Left ventricle myocardium inferior (tissue), 1 donor: ENCODE measurements around the gene ARF4. TPM values are rescaled to one million over a fixed set of nuclear protein-coding genes. Genes with fewer than 3 reads are reported as not detected.

ENCODE experiments used
- DNase-seq: peaks from one replicate; pipeline ENCODE4 v3.0.0-alpha.2; 2020
- H3K27ac ChIP-seq: fragments of 200-600 bp; replicated peaks from 2 replicates; pipeline ENCODE4 v1.8.0; 2021
- H3K27me3 ChIP-seq: fragments of 200-600 bp; 2 replicates; pipeline ENCODE4 v1.8.0; 2021; ENCODE audit warnings: low read depth
- H3K36me3 ChIP-seq: fragments of 200-600 bp; 2 replicates; pipeline ENCODE4 v1.8.0; 2021
- H3K4me1 ChIP-seq: fragments of 200-600 bp; 2 replicates; pipeline ENCODE4 v1.8.0; 2021
- H3K4me3 ChIP-seq: fragments of 200-600 bp; 2 replicates; pipeline ENCODE4 v1.8.0; 2021; ENCODE audit warnings: mild to moderate bottlenecking, moderate library complexity
- H3K9me3 ChIP-seq: fragments of 200-600 bp; replicated peaks from 2 replicates; pipeline ENCODE4 v1.8.0; 2021
- intact Hi-C: fragments of 100-400 bp; cut with micrococcal nuclease; formaldehyde crosslinking; loops from one replicate; pipeline ENCODE4 v1.11.0; 2022
- total RNA-seq: library from RNA; stranded (reverse); fragmentation: NEBNext Ultra II Directional; extraction: Animal tissue kit (Norgen Biotek cat#: 25700); gene quantifications from one replicate; pipeline ENCODE4 v1.2.1, GENCODE V29; 2021
- TF ChIP-seq, protein P1 (sequence below): fragments of 200-600 bp; IDR thresholded peaks from 2 replicates; pipeline ENCODE4 v1.8.0; 2021; ENCODE audit warnings: antibody characterized with exemption, mild to moderate bottlenecking, borderline replicate concordance
- donor health status: DM: no; HTN: yes; CAD: no; lungs with severe emphysema.

ARF4 gene
- total RNA-seq, 1 donor from 2014 or later: 69.8 TPM

DNA sequence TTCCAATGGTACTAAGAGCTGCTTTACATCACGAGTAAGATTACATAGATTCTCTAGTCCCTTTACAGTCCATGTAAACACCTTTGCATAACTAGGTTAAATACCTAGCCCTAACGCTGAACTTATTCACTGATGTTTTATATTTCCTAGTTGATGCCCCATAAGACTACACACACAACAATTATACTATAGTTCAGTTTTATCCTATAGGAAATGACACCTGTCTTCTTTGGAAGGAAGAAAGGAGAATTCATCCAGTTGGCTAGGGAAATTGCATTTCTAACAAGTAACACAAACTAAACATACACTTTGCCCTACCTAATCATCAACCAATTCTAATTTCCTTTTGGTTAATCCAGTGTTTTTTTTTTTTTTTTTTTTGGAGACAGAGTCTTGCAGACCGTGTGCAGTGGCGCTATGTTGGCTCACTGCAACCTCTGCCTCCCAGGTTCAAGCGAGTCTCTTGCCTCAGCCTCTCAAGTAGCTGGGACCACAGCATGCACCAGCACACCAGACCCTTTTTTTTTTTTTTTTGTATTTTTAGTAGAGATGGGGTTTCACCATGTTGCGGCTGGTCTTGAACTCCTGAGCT, 27.2 kb downstream of the ARF4 start:
- no peak overlapping the region for H3K27ac ChIP-seq
- H3K4me3 ChIP-seq: no peak overlapping the region
- TF ChIP-seq, protein P1, sequence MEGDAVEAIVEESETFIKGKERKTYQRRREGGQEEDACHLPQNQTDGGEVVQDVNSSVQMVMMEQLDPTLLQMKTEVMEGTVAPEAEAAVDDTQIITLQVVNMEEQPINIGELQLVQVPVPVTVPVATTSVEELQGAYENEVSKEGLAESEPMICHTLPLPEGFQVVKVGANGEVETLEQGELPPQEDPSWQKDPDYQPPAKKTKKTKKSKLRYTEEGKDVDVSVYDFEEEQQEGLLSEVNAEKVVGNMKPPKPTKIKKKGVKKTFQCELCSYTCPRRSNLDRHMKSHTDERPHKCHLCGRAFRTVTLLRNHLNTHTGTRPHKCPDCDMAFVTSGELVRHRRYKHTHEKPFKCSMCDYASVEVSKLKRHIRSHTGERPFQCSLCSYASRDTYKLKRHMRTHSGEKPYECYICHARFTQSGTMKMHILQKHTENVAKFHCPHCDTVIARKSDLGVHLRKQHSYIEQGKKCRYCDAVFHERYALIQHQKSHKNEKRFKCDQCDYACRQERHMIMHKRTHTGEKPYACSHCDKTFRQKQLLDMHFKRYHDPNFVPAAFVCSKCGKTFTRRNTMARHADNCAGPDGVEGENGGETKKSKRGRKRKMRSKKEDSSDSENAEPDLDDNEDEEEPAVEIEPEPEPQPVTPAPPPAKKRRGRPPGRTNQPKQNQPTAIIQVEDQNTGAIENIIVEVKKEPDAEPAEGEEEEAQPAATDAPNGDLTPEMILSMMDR: no peak
- no peaks in the 10 kb centered on the region for H3K9me3 ChIP-seq
- DNase-seq: no peak
- peaks cover 13% of the 10 kb centered on the region for H3K4me1 ChIP-seq
- H3K27me3 ChIP-seq: no peaks in the 10 kb centered on the region
- intact Hi-C loops: no loop called here
- peaks cover 80% of the 10 kb centered on the region for H3K36me3 ChIP-seq

DNA sequence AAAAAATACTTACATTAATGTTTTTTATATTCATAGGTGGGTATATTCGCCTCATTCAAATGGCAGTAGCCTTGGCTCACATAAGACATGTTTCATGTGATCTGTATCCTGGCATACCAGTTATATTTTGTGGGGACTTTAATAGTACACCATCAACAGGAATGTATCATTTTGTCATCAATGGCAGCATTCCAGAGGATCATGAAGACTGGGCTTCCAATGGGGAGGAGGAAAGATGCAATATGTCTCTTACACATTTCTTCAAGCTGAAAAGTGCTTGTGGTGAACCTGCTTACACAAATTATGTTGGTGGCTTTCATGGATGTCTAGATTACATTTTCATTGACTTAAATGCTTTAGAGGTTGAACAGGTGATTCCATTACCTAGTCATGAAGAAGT, 37.6 kb downstream of the ARF4 start:
- Histone ChIP-seq H3K36me3 (peaks cover 28% of the 10 kb centered on the region), H3K27ac (no peak overlapping the region), H3K9me3 (no peaks in the 10 kb centered on the region), H3K27me3 (no peaks in the 10 kb centered on the region), H3K4me3 (no peak overlapping the region), H3K4me1 (peaks cover 58% of the 10 kb centered on the region)
- no peak for DNase-seq
- TF ChIP-seq, protein P1: no peak
- intact Hi-C loops: no loop called here

DNA sequence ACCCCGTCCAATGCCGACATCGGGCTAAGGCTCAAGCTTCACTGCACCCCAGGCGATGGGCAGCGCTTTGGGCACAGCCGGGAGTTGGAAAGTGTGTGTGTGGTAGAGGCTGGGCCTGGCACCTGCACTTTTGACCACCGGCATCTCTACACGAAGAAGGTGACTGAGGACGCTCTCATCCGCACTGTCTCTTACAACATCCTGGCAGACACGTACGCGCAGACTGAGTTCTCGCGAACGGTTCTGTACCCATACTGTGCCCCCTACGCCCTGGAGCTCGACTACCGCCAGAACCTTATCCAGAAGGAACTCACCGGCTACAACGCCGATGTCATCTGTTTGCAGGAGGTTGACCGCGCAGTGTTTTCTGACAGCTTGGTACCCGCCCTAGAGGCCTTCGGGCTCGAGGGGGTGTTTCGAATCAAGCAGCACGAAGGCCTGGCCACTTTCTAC, 40.0 kb downstream of the ARF4 start:
- intact Hi-C loops: no loop called here
- peak overlapping the region; percentile 95 for H3K4me3 ChIP-seq
- H3K27me3 ChIP-seq: no peaks in the 10 kb centered on the region
- DNase-seq: no peak
- H3K9me3 ChIP-seq: no peaks in the 10 kb centered on the region
- peak overlapping the region; percentile 94 for H3K27ac ChIP-seq
- peaks cover 28% of the 10 kb centered on the region for H3K36me3 ChIP-seq
- TF ChIP-seq, protein P1: no peak
- H3K4me1 ChIP-seq: peaks cover 58% of the 10 kb centered on the region

DNA sequence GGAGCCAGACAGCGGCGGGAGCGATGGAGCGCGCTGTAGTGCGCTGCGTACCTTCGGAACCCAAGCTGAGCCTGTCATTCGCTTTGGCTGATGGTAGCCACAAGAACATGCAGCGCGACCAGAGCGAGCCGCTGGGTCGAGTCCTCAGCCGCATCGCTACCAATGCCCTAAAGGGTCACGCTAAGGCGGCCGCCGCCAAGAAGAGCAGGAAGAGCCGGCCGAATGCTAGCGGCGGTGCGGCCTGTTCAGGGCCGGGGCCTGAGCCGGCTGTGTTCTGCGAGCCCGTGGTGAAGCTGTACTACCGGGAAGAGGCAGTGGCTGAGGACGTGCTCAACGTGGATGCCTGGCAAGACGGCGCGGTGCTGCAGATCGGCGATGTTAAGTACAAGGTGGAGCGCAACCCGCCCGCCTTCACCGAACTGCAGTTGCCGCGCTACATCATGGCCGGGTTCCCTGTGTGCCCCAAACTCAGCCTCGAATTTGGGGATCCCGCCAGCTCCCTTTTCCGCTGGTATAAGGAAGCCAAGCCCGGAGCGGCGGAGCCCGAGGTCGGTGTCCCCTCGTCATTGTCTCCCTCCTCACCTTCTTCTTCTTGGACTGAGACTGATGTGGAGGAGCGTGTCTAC, 40.6 kb downstream of the ARF4 start:
- Histone ChIP-seq H3K4me1 (peaks cover 55% of the 10 kb centered on the region), H3K9me3 (no peaks in the 10 kb centered on the region), H3K36me3 (peaks cover 28% of the 10 kb centered on the region), H3K27ac (peak overlapping the region; percentile 94), H3K4me3 (peak overlapping the region; percentile 95), H3K27me3 (no peaks in the 10 kb centered on the region)
- TF ChIP-seq, protein P1: no peak
- intact Hi-C loops: no loop called here
- DNase-seq: peak; percentile 21

DNA sequence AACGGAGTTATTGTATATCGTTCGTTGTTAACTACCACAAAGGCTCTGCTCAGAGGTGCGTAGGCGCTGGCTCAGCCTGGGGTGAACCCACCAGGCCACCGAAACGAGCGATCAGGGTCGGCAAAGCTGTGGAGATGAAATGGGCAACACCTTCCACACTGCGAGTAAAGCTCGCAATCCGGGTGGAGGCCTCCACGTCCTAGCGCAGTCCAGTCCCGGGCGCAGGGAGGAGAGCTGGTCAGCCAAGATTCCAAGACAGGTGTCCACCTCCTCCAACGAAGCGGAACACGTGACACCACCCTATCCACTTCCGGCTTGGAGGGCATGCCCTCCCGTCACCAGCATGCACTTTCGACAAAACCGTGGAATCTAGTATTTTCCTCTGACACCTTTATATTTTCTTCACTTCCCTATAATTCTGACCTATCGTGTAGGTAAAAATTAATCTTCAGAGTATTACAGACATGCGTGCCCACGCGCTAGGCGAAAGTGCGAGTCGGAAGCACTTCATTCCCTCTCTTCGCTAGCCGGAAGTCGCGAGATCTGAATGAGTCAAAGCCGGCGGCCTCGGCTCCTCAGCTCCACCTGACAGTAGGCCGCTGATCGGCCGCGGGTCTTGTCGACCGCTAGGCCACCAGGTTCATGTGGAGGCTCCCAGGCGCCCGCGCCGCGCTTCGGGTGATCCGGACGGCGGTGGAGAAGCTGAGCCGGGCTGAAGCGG, 41.2 kb downstream of the ARF4 start, which contains the start of gene PDE12:
TSS of gene PDE12 (plus strand) at position 537 of the 721 bp plus-strand sequence. CDS start at position 643, 106 bp downstream.
- H3K4me1 ChIP-seq: peaks cover 51% of the 10 kb centered on the region

More for the DNA sequence above, 41.2 kb downstream of the ARF4 start, which contains the start of gene PDE12:
- Histone ChIP-seq H3K27me3 (no peaks in the 10 kb centered on the region), H3K27ac (peak within 1 kb of the TSS; percentile 94), H3K9me3 (no peaks in the 10 kb centered on the region), H3K36me3 (peaks cover 21% of the 10 kb centered on the region), H3K4me3 (peak within 1 kb of the TSS; percentile 95)
- intact Hi-C loops: no loop called here
- DNase-seq: peak; percentile 79
- TF ChIP-seq, protein P1: no peak
